AG20443 (cell line): Measurements from ENCODE around the gene SLC6A2.
"Not testable (repeated sequence)": the region's sequence is repeated elsewhere in the genome, so short reads cannot be mapped to it uniquely, and the experiment has no call there.

ENCODE experiments used
- DNase-seq: peaks from one replicate; pipeline ENCODE4 v3.0.0; 2012; ENCODE audit warnings: low spot score, mixed read lengths

SLC6A2 gene

GRCh38 chr16:55655897-55656681, at the start of gene SLC6A2:
Gene SLC6A2, plus strand, starts transcription at chr16:55655988. Its CDS starts 707 bp downstream, at chr16:55656695.
- DNase-seq = peak; percentile 65

GRCh38 chr16:55613613-55614335, 42.0 kb upstream of the SLC6A2 start:
- no peak for DNase-seq

GRCh38 chr16:55615071-55615470, 40.7 kb upstream of the SLC6A2 start:
- no peak for DNase-seq

- not testable (repeated sequence) for DNase-seq
Observed at GRCh38 chr16:55615670-55616069, 40.1 kb upstream of the SLC6A2 start.

- DNase-seq = no peak
Observed at GRCh38 chr16:55621771-55622170, 34.0 kb upstream of the SLC6A2 start.

- no peak for DNase-seq
Observed at GRCh38 chr16:55622272-55622671, 33.5 kb upstream of the SLC6A2 start.

GRCh38 chr16:55622930-55623561, 32.7 kb upstream of the SLC6A2 start:
- peak; percentile 12 for DNase-seq

GRCh38 chr16:55623640-55624039, 32.1 kb upstream of the SLC6A2 start:
- DNase-seq = no peak

- no peak for DNase-seq
Observed at GRCh38 chr16:55624696-55625095, 31.1 kb upstream of the SLC6A2 start.

- no peak for DNase-seq
Observed at GRCh38 chr16:55625843-55626242, 29.9 kb upstream of the SLC6A2 start.

- DNase-seq = no peak
Observed at GRCh38 chr16:55628306-55628968, 27.4 kb upstream of the SLC6A2 start.

- no peak for DNase-seq
Observed at GRCh38 chr16:55630774-55631173, 25.0 kb upstream of the SLC6A2 start.

- DNase-seq = no peak
Observed at GRCh38 chr16:55632259-55632658, 23.5 kb upstream of the SLC6A2 start.

GRCh38 chr16:55634193-55634592, 21.6 kb upstream of the SLC6A2 start:
- no peak for DNase-seq

- DNase-seq = no peak
Observed at GRCh38 chr16:55638256-55638655, 17.5 kb upstream of the SLC6A2 start.

- no peak for DNase-seq
Observed at GRCh38 chr16:55640701-55641327, 15.0 kb upstream of the SLC6A2 start.

- DNase-seq = peak; percentile 69
Observed at GRCh38 chr16:55641430-55642056, 14.2 kb upstream of the SLC6A2 start.

- DNase-seq = peak; percentile 46
Observed at GRCh38 chr16:55642611-55643010, 13.2 kb upstream of the SLC6A2 start.

- DNase-seq = no peak
Observed at GRCh38 chr16:55643161-55643970, 12.4 kb upstream of the SLC6A2 start.

GRCh38 chr16:55645986-55646385, 9.8 kb upstream of the SLC6A2 start:
- DNase-seq = no peak

- DNase-seq = no peak
Observed at GRCh38 chr16:55647343-55647742, 8.4 kb upstream of the SLC6A2 start.
